NCI-H1105 treated with DMSO at 0.1 percent for 48 hours (cell line): Measurements from ENCODE around the gene LAMC1.

Source experiments
- DNase-seq: peaks from one replicate; lab custom pipeline; 2025; lab: John Stamatoyannopoulos, UW

The LAMC1 gene

GRCh38 chr1:183106746-183107145 is 83.5 kb downstream of the LAMC1 start:
- no peak for DNase-seq

GRCh38 chr1:183110326-183110880 is 87.2 kb downstream of the LAMC1 start:
- no peak for DNase-seq

GRCh38 chr1:183114441-183114840 is 91.2 kb downstream of the LAMC1 start:
- DNase-seq, result no peak

DNA sequence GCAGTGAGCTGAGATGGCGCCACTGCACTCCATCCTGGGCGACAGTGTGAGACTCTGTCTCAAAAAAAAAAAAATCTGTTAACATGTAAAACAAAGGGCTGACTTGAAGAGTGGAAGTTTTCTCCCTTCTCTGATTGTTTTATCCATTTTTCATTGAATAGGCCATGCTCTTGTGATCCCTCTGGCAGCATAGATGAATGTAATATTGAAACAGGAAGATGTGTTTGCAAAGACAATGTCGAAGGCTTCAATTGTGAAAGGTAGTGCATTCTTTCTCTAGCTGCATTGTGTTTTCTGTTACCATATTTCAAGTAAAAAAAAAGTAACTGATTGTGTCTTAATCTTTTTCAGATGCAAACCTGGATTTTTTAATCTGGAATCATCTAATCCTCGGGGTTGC is 93.2 kb downstream of the LAMC1 start:
- DNase-seq, result no peak

DNA sequence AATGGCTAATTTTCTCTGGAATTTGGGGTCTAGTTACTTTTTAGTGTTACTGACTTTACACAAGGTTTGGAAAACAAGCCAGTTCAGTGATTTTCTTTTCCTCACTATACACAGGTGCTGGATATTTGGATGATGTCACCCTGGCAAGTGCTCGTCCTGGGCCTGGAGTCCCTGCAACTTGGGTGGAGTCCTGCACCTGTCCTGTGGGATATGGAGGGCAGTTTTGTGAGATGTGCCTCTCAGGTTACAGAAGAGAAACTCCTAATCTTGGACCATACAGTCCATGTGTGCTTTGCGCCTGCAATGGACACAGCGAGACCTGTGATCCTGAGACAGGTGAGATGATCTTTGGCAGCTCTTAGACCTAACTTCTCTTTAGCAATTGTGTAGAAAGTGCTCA is 98.4 kb downstream of the LAMC1 start:
- no peak for DNase-seq

DNA sequence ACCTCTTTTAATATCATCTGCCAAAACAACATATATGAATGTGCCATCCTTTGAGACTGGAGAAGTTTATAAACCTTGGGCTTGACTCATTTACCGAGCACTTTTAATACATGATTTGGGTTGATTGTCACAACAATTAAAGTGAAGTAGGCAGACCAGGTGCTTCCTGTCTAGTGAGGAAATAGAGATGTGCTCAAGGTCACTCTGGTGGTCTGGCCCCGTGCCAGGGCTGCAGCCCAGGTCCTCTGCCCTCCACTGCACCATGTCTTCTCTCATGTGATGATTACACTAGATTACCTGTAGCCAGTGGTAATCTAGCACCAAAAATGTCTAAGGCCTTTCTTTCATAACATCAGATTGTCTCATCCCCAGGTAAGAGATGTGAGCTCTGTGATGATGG is 101.0 kb downstream of the LAMC1 start:
- DNase-seq, result peak; percentile 72

GRCh38 chr1:183125279-183125999 is 102.2 kb downstream of the LAMC1 start:
- DNase-seq, result no peak

DNA sequence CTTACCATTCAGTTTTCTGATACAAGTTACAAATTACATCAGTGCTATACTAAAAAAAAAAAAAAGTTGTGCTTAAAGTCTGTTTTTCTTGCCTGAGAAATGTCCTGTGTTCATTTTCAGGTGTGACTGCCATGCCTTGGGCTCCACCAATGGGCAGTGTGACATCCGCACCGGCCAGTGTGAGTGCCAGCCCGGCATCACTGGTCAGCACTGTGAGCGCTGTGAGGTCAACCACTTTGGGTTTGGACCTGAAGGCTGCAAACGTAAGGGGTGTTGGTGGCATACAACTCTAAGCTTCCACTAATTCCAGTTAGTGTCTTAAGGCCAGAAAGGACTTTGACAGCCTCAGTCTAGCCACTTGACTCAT is 102.8 kb downstream of the LAMC1 start:
- no peak for DNase-seq

DNA sequence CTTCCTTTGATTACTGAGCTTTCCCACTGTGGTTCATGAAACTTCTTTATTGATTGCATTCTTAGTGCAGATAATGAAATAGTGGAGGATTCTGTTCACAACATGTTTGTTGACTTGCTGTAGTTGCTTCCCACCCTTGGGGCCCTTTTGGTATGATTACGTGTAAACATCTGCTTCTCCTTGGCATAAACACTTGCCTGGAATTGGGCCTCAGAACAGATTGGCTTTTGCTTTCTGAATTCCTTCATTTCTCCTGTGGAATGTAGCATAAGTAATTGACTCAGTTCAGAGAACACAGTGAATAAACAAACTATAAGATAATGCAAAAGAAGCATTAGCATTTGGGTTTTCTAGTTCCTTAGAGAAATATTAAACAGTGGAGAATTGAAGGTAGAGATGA is 103.3 kb downstream of the LAMC1 start:
- DNase-seq, result no peak

DNA sequence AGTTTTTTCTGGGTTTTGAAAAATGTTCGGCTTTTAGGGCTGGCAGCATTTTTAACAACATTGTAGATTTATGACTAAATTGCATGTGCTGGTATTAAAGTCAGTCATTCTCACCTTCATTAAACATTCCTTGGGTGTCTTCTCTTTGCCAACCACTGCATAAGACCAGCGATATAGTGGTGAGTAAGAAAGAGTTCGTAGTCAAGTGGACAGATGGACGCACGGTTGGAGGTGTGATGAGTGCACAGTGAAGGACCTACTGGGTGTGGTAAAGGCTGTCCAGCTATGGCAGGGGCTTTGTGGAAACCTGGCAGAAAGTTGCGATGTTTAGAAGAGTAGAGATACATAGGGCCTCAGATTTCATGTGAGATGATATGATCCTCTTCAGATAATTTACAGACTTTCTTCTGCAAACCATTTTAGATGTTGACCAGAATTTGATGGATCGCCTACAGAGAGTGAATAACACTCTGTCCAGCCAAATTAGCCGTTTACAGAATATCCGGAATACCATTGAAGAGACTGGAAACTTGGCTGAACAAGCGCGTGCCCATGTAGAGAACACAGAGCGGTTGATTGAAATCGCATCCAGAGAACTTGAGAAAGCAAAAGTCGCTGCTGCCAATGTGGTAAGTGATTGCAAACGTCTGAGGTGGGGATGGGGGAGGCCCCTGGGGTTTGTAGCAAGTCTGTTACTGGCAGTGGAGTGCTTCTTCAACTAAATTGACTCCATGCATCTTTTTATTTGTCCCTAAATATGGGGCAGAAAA is 106.9 kb downstream of the LAMC1 start:
- no peak for DNase-seq

GRCh38 chr1:183131166-183131565 is 107.9 kb downstream of the LAMC1 start:
- DNase-seq, result no peak

DNA sequence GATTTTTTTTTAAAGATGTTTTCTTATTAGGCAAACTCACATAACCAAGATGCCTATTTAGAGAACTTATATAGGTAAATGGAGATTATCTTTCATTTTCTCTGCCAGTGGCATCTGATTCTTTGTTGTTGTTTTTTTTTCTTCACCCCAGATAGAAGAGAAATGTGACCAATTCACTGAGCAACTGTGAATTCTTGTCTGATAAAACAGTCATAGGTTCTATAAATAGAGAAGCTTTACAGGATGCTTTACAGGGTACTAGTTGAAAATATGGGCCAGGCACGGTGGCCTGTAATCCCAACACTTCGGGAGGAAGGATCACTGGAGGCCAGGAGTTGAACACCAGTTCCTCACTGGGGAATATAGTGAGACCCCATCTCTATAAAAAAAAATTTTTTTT is 112.1 kb downstream of the LAMC1 start:
- no peak for DNase-seq

DNA sequence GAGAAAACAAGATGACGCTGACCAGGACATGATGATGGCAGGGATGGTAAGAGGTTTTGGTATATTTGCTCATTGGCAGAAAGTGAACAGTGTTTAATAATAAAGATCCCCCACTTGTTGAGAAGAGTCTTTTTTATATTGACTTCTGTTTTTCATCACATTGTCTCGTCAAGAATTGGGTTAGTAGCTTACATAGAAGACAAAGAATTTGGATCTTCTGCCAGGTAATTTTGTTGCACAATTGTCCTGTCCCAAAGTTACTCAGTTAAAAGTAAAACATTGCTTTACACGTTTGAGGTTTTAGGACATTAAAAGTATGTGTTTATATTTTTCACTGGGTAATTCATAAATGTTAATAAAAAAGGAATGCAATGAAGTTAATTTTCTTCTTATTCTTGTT is 114.6 kb downstream of the LAMC1 start:
- DNase-seq, result no peak

DNA sequence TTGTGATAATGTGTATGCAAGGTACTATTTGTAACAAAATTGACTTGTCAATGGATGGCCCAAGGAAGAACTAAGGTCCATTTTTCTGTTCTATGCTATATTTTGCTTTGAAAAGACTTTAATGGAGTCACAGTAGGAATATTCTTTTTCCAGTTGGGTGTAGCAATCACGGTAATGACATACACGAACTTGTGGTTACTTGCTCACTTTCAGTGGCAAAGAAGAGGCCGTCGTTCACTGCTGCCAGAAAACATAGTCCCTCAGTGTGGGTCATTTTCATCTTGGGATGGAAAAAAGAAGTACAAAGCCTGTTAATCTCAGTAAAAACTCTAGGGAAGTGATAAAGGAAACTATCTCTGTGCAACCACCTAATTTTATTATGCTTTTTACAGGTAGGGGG is 115.1 kb downstream of the LAMC1 start:
- no peak for DNase-seq

DNA sequence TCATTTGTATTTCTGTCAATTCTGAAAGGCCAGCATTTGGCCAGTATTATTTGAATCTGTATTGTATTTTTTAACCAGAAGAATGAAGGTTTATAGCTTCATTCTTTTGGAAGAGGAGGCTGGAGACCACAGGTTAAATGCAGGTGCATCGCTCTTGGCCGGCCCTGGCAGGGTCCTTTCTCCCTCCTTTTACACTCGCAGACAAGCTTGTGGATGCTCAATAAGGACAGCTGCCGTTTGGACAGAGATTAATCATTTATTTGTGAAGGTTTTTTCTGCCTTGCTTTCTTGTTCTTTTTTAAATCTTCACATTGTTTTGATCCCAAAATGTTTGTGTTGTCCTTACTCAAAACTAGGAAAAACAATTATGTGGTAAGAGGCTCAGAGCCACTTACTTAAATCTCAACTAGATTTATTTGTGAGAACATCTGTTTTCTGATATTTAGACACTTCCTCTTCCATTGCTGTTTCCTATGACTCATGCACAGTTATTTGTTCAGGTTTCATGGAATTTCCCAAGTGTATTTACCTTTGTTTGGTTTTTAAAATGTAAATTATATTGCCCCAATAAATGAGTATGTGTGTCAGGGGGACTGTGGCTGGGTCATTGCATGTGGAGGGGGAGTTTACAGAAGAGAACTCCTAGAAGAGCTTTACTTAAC is 116.2 kb downstream of the LAMC1 start:
- DNase-seq, result no peak

DNA sequence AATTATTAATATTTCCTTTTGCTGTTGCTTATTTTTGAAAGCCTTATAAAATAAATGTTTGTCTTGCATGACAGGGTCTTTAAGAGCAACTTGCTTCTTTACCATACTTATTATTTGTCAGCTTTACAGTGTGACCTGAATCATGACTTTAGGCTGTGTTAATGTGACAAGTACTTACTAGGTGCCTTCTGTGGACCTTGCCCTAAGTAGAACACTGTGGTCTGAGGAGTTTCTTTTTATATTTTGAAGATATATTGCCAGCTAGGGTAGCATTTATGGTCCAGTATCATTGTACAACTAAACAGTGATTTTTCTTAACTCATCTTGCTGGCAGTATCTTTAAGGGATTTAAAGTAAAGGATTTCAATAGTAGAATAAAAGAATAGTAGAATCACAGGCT is 117.4 kb downstream of the LAMC1 start:
- no peak for DNase-seq

- DNase-seq, result no peak
Observed at GRCh38 chr1:183142171-183142570, 119.0 kb downstream of the LAMC1 start.

- DNase-seq, result no peak
Observed at GRCh38 chr1:183143576-183144315, 120.5 kb downstream of the LAMC1 start.

DNA sequence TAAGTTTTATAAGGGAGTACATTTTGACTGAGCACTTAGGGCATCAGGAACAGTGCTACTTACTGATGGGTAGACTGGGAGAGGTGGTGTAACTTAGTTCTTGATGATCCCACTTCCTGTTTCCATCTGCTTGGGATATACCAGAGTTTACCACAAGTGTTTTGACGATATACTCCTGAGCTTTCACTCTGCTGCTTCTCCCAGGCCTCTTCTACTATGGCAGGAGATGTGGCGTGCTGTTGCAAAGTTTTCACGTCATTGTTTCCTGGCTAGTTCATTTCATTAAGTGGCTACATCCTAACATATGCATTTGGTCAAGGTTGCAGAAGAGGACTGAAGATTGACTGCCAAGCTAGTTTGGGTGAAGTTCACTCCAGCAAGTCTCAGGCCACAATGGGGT is 121.5 kb downstream of the LAMC1 start:
- no peak for DNase-seq

DNA sequence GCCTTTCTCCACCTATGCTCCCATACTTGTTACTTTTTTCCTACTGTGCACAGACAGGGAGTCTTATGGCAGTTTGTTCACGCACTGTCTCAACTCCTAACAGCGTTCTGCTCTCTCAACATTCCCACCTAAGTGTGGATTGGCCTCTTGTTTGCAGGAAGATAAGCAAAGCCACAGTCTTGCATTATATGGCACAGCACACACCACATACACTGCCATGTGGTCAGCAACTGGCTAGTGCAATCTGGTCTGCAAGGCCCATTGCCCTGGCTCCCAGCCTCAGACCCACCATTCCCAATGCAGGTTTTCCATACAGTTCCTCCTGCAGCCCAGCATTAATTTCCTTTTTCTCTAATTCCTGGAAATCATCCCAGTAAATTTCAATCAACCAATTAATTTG is 124.5 kb downstream of the LAMC1 start:
- no peak for DNase-seq

DNA sequence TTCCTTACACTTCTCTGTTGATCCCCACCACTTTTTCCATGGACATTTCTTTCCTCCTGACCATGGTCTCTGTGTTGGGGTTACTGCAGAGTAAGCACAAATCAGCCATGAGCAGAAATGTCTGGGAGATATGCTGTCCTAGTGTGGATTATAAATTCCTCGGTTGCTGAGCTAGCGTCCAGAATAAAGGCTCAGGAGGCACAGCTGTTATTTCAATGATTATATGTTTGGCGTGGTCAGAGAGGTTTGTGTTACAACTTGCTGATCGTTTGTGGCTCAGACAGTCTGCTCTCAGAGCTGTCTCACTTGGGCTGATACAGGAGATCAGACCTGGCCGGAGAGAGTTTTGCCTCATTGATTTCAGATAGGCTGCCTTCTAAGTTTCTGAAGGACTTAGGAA is 125.4 kb downstream of the LAMC1 start:
- no peak for DNase-seq

- no peak for DNase-seq
Observed at GRCh38 chr1:183149273-183149672, 126.1 kb downstream of the LAMC1 start.
